HepG2 (cell line): ENCODE results near the gene CNN3. TPM values are rescaled to one million over a fixed set of nuclear protein-coding genes. Genes with fewer than 3 reads are reported as not detected.

Source experiments
- BCL6 ChIP-seq: IDR thresholded peaks from 2 replicates; pipeline ENCODE4 v1.6.1; 2016; ENCODE audit warnings: missing genetic modification reagents, missing compliant biosample characterization
- HOXA9 ChIP-seq: sonication (generic); formaldehyde crosslinking; IDR thresholded peaks from 2 replicates; pipeline ENCODE4 v1.8.1; 2022; ENCODE audit warnings: missing genetic modification reagents, mild to moderate bottlenecking, moderate library complexity, borderline replicate concordance
- KDM5A ChIP-seq: fragments of 200-600 bp; sonication (generic); IDR thresholded peaks from 2 replicates; pipeline ENCODE4 v1.7.0; 2018; ENCODE audit warnings: antibody characterized with exemption, mild to moderate bottlenecking, low read length, borderline replicate concordance
- KLF16 ChIP-seq, 2 experiments: sonication (generic) in 1 of 2; formaldehyde crosslinking in 1 of 2; IDR thresholded peaks; 2 replicates each; pipeline versions ENCODE4 v1.6.1 to v1.8.0; 2016 to 2023; ENCODE audit warnings: missing genetic modification reagents in 2 of 2, missing compliant biosample characterization in 1 of 2
- NR1H2 ChIP-seq: sonication (generic); formaldehyde crosslinking; IDR thresholded peaks from 2 replicates; pipeline ENCODE4 v1.8.1; 2022; ENCODE audit warnings: low read depth, missing genetic modification reagents, borderline replicate concordance
- TCF7 ChIP-seq: sonication (generic); IDR thresholded peaks from 2 replicates; pipeline ENCODE4 v1.6.1; 2016; ENCODE audit warnings: antibody characterized with exemption, low read depth
- THAP11 ChIP-seq: IDR thresholded peaks from 2 replicates; pipeline ENCODE4 v1.6.1; 2016; ENCODE audit warnings: missing biosample characterization, missing genetic modification reagents
- ZFP1 ChIP-seq: IDR thresholded peaks from 2 replicates; pipeline ENCODE4 v1.6.1; 2016
- ZNF124 ChIP-seq: sonication (generic); formaldehyde crosslinking; IDR thresholded peaks from 2 replicates; pipeline ENCODE4 v1.4.0; 2020; ENCODE audit warnings: missing genetic modification reagents
- ZNF552 ChIP-seq: sonication (generic); formaldehyde crosslinking; IDR thresholded peaks from 2 replicates; pipeline ENCODE4 v1.9.0; 2022; ENCODE audit warnings: missing genetic modification reagents, mild to moderate bottlenecking, borderline replicate concordance
- ZNF672 ChIP-seq: sonication (generic); formaldehyde crosslinking; IDR thresholded peaks from 2 replicates; pipeline ENCODE4 v1.8.1; 2022; ENCODE audit warnings: missing genetic modification reagents
- ZNF773 ChIP-seq: sonication (generic); formaldehyde crosslinking; IDR thresholded peaks from 2 replicates; pipeline ENCODE4 v1.4.0; 2020; ENCODE audit warnings: missing genetic modification reagents, borderline replicate concordance
- ZNF883 ChIP-seq: sonication (generic); formaldehyde crosslinking; IDR thresholded peaks from 2 replicates; pipeline ENCODE4 v1.5.1; 2020; ENCODE audit warnings: mild to moderate bottlenecking, missing genetic modification reagents; ENCODE audit errors: not compliant biosample characterization
- polyA plus RNA-seq, 8 experiments: library from polyadenylated mRNA; depleted of rRNA in 3 of 8; stranded (reverse) in 7 of 8; unstranded in 1 of 8; fragments of >200 nt; fragmentation: Illumina TruSeq in 4 of 8; extraction: Trizol in 4 of 8; gene quantifications; 2 replicates each; pipeline versions ENCODE4 v1.2.1 to v1.2.3, GENCODE V29; 2011 to 2016; ENCODE audit warnings: low read depth in 4 of 8, missing spikeins in 1 of 8, mixed read lengths in 1 of 8; ENCODE audit not compliant: insufficient read depth in 1 of 8
- total RNA-seq, 5 experiments: library from RNA; depleted of rRNA; stranded (reverse); fragments of >200 nt; fragmentation: Illumina TruSeq; extraction: Trizol; gene quantifications; 2 replicates each; pipeline ENCODE4 v1.2.3, GENCODE V29; 2016; ENCODE audit warnings: low read depth in 1 of 5
- TF ChIP-seq, protein P1 (sequence below), 2 experiments: sonication (generic) in 1 of 2; formaldehyde crosslinking in 1 of 2; IDR thresholded peaks; 2 replicates each; pipeline versions ENCODE4 v1.4.0 to v1.6.1; 2018 to 2020; ENCODE audit warnings: missing genetic modification reagents in 2 of 2, borderline replicate concordance in 1 of 2, low read depth in 1 of 2, mild to moderate bottlenecking in 1 of 2, missing biosample characterization in 1 of 2
- TF ChIP-seq, protein P2 (sequence below): sonication (generic); formaldehyde crosslinking; IDR thresholded peaks from 2 replicates; pipeline ENCODE4 v1.5.0; 2020; ENCODE audit warnings: mild to moderate bottlenecking, missing genetic modification reagents, moderate library complexity
- TF ChIP-seq, protein P3 (sequence below): sonication (generic); formaldehyde crosslinking; IDR thresholded peaks from 2 replicates; pipeline ENCODE4 v1.8.1; 2023; ENCODE audit warnings: mild to moderate bottlenecking, missing genetic modification reagents, borderline replicate concordance
- TF ChIP-seq, protein P4 (sequence below): sonication (generic); formaldehyde crosslinking; conservative IDR thresholded peaks from 2 replicates; pipeline ENCODE4 v1.8.1; 2023; ENCODE audit warnings: missing genetic modification reagents
- TF ChIP-seq, protein P5 (sequence below): sonication (generic); formaldehyde crosslinking; IDR thresholded peaks from 2 replicates; pipeline ENCODE4 v1.4.0; 2020; ENCODE audit warnings: missing genetic modification reagents, borderline replicate concordance

CNN3 gene
- total and polyA plus RNA-seq, 2 of the 13 experiments (the other 11 are each of a cell fraction or from before 2014, with no cell fraction given) = 113 to 223 TPM

DNA sequence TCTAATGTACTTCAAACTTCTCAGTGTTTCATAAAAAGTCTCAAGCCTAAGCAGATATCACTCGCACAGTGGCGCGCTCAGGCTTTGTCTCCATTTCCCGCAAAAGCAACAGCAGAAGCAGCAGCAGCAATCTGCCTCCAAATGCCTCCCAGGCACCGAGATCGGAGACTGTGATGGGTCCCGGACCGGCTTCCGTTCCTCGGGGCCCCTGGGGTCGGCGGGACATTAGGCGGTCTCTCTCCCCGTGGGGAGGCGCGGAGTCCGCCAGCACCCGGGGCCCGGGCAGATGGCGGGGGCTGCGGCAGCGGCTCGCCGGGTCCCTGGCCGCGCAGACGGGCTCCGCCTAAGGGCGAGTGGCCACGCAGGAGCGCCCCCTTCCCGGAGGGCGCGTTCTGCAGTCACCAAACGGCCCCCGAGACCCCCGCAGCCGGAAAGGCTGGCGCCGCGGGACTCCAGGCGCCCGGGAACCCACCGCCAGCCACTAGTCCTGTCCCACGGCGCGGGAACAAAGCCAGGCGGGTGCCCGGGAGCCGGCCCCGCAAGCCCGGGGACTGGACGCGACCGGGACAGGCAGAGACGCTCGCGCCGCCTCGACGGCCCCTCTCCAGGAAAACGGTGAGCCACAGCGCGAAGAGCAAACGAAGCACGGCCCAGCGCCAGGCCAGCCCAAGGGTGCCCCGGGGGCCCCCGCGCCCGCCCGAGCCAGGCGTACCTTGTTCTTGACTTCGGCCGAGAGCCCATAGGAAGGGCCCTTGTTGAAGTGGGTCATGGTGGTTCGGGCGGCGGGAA is 590 bp downstream of the CNN3 start (continued):
- TF ChIP-seq ZNF883 (CRISPR knock-in tag) (no peak), KLF16 (CRISPR knock-in tag; IDR thresholded peaks at IDR 0.05) (no peak), ZNF773 (no peak), BCL6 (CRISPR knock-in tag) (no peak), KDM5A (peak; percentile 50; the same call in 1 of the 2 replicates), HOXA9 (CRISPR knock-in tag) (0 out of 2 replicates have a peak, but pooled peaks have one; percentile 52), THAP11 (CRISPR knock-in tag) (no peak), ZNF124 (CRISPR knock-in tag) (no peak), NR1H2 (0 out of 2 replicates have a peak, but pooled peaks have one; percentile 22), ZNF672 (CRISPR knock-in tag) (no peak), TCF7 (no peak), ZFP1 (no peak), ZNF552 (CRISPR knock-in tag) (no peak; the same call in 1 of the 2 replicates)
- TF ChIP-seq, protein P1, sequence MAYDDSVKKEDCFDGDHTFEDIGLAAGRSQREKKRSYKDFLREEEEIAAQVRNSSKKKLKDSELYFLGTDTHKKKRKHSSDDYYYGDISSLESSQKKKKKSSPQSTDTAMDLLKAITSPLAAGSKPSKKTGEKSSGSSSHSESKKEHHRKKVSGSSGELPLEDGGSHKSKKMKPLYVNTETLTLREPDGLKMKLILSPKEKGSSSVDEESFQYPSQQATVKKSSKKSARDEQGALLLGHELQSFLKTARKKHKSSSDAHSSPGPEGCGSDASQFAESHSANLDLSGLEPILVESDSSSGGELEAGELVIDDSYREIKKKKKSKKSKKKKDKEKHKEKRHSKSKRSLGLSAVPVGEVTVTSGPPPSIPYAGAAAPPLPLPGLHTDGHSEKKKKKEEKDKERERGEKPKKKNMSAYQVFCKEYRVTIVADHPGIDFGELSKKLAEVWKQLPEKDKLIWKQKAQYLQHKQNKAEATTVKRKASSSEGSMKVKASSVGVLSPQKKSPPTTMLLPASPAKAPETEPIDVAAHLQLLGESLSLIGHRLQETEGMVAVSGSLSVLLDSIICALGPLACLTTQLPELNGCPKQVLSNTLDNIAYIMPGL (CRISPR knock-in tag; IDR thresholded peaks at IDR 0.05; ENCODE audit: borderline replicate concordance in 1 of 2, low read depth in 1 of 2) = peak; percentile 90 to 97; a peak in 3 of 4 replicates
- TF ChIP-seq, protein P2, sequence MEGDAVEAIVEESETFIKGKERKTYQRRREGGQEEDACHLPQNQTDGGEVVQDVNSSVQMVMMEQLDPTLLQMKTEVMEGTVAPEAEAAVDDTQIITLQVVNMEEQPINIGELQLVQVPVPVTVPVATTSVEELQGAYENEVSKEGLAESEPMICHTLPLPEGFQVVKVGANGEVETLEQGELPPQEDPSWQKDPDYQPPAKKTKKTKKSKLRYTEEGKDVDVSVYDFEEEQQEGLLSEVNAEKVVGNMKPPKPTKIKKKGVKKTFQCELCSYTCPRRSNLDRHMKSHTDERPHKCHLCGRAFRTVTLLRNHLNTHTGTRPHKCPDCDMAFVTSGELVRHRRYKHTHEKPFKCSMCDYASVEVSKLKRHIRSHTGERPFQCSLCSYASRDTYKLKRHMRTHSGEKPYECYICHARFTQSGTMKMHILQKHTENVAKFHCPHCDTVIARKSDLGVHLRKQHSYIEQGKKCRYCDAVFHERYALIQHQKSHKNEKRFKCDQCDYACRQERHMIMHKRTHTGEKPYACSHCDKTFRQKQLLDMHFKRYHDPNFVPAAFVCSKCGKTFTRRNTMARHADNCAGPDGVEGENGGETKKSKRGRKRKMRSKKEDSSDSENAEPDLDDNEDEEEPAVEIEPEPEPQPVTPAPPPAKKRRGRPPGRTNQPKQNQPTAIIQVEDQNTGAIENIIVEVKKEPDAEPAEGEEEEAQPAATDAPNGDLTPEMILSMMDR = peak; percentile 61
- TF ChIP-seq, protein P3, sequence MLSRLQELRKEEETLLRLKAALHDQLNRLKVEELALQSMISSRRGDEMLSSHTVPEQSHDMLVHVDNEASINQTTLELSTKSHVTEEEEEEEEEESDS (CRISPR knock-in tag) = no peak
- TF ChIP-seq, protein P4, sequence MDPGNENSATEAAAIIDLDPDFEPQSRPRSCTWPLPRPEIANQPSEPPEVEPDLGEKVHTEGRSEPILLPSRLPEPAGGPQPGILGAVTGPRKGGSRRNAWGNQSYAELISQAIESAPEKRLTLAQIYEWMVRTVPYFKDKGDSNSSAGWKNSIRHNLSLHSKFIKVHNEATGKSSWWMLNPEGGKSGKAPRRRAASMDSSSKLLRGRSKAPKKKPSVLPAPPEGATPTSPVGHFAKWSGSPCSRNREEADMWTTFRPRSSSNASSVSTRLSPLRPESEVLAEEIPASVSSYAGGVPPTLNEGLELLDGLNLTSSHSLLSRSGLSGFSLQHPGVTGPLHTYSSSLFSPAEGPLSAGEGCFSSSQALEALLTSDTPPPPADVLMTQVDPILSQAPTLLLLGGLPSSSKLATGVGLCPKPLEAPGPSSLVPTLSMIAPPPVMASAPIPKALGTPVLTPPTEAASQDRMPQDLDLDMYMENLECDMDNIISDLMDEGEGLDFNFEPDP = peak; percentile 87; the same call in 1 of the 2 replicates
- TF ChIP-seq, protein P5, sequence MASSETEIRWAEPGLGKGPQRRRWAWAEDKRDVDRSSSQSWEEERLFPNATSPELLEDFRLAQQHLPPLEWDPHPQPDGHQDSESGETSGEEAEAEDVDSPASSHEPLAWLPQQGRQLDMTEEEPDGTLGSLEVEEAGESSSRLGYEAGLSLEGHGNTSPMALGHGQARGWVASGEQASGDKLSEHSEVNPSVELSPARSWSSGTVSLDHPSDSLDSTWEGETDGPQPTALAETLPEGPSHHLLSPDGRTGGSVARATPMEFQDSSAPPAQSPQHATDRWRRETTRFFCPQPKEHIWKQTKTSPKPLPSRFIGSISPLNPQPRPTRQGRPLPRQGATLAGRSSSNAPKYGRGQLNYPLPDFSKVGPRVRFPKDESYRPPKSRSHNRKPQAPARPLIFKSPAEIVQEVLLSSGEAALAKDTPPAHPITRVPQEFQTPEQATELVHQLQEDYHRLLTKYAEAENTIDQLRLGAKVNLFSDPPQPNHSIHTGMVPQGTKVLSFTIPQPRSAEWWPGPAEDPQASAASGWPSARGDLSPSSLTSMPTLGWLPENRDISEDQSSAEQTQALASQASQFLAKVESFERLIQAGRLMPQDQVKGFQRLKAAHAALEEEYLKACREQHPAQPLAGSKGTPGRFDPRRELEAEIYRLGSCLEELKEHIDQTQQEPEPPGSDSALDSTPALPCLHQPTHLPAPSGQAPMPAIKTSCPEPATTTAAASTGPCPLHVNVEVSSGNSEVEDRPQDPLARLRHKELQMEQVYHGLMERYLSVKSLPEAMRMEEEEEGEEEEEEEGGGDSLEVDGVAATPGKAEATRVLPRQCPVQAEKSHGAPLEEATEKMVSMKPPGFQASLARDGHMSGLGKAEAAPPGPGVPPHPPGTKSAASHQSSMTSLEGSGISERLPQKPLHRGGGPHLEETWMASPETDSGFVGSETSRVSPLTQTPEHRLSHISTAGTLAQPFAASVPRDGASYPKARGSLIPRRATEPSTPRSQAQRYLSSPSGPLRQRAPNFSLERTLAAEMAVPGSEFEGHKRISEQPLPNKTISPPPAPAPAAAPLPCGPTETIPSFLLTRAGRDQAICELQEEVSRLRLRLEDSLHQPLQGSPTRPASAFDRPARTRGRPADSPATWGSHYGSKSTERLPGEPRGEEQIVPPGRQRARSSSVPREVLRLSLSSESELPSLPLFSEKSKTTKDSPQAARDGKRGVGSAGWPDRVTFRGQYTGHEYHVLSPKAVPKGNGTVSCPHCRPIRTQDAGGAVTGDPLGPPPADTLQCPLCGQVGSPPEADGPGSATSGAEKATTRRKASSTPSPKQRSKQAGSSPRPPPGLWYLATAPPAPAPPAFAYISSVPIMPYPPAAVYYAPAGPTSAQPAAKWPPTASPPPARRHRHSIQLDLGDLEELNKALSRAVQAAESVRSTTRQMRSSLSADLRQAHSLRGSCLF (CRISPR knock-in tag) = no peak
